ENCODE results near the gene GSTM4. TPM values are rescaled to one million over a fixed set of nuclear protein-coding genes. Genes with fewer than 3 reads are reported as not detected.

The GSTM4 gene
- total and polyA plus RNA-seq, 2 donors (not counting 1 experiment from before 2014, with no cell fraction given): 28.6 to 56.5 TPM

GRCh38 chr1:109609881-109610280, 46.0 kb upstream of the GSTM4 start:
- H3K36me3 ChIP-seq (replicated peaks in 1 of 2; ENCODE audit: control extremely low read depth in 1 of 2, control insufficient read depth in 1 of 2, extremely low read depth in 1 of 2, insufficient read depth in 2 of 2, low read length in 1 of 2): no peaks in the 10 kb centered on the region
- Mint-ChIP-seq H3K4me1 (no peaks in the 10 kb centered on the region), H3K9me3 (ENCODE audit: insufficient read depth) (no peaks in the 10 kb centered on the region), H3K27me3 (peaks cover 3% of the 10 kb centered on the region), H3K4me3 (no peak overlapping the region), H3K27ac (no peak overlapping the region)
- ChIA-PET POLR2A (no interaction called here), CTCF (interaction anchor here (0.7 to 1.0 kb wide), 3 partner anchors 8 to 92 kb away, joined by 3 read pairs; no protein-coding TSS in a partner anchor)
- no peak overlapping the region for H3K27ac ChIP-seq (ENCODE audit: low read length in 2 of 2)
- intact Hi-C loops (cut with micrococcal nuclease): no loop called here
- no peak for DNase-seq
- 100% methylated on average over 3 of the region's 3 CpGs for WGBS (ENCODE audit: insufficient coverage)
- no peak overlapping the region for H2AFZ ChIP-seq (ENCODE audit: insufficient read depth, low read depth, low read length, poor library complexity, severe bottlenecking)
- H4K20me1 ChIP-seq (ENCODE audit: control insufficient read depth, insufficient read depth, low read length, poor library complexity, severe bottlenecking): no peaks in the 10 kb centered on the region
- no peaks in the 10 kb centered on the region for H3K9me3 ChIP-seq (ENCODE audit: control extremely low read depth in 1 of 3, control insufficient read depth in 2 of 3, insufficient read depth in 1 of 3, low read length in 2 of 3)
- TF ChIP-seq EZH2 (IDR thresholded peaks at IDR 0.05; ENCODE audit: borderline replicate concordance, insufficient read depth, low read depth, low read length, poor library complexity, severe bottlenecking) (no peak), CTCF (IDR thresholded peaks at IDR 0.05) (no peak)
- H3K79me2 ChIP-seq (ENCODE audit: control insufficient read depth, insufficient read depth, low read length): no peaks in the 10 kb centered on the region
- no peak overlapping the region for H3K9ac ChIP-seq (ENCODE audit: low read length)
- no peak overlapping the region for H3K4me3 ChIP-seq (ENCODE audit: control extremely low read depth in 1 of 5, extremely low read depth in 1 of 5, insufficient read depth in 1 of 5, low read depth in 2 of 5, low read length in 4 of 5)
- no peaks in the 10 kb centered on the region for H3K4me1 ChIP-seq (ENCODE audit: control insufficient read depth in 2 of 2, insufficient read depth in 2 of 2, low read length in 2 of 2)
- H3K4me2 ChIP-seq (replicated peaks; ENCODE audit: low read depth, low read length, poor library complexity, severe bottlenecking): no peak overlapping the region
- ATAC-seq (ENCODE audit: low read depth): no peak
- peaks cover 0 to 3% (median 0%) of the 10 kb centered on the region in 4 experiments for H3K27me3 ChIP-seq (replicated peaks in 1 of 4; ENCODE audit: control extremely low read depth in 1 of 4, control insufficient read depth in 3 of 4, insufficient read depth in 4 of 4, low read length in 3 of 4)

GRCh38 chr1:109610609-109611307, 45.1 kb upstream of the GSTM4 start:
- H3K79me2 ChIP-seq (ENCODE audit: control insufficient read depth, insufficient read depth, low read length): no peaks in the 10 kb centered on the region
- no peak overlapping the region for H2AFZ ChIP-seq (ENCODE audit: insufficient read depth, low read depth, low read length, poor library complexity, severe bottlenecking)
- no peak for DNase-seq
- H3K27me3 ChIP-seq (replicated peaks in 1 of 4; ENCODE audit: control extremely low read depth in 1 of 4, control insufficient read depth in 3 of 4, insufficient read depth in 4 of 4, low read length in 3 of 4): peaks cover 0 to 3% (median 0%) of the 10 kb centered on the region in 4 experiments
- H3K27me3 Mint-ChIP-seq: peaks cover 3% of the 10 kb centered on the region
- no peak overlapping the region for H3K4me3 Mint-ChIP-seq
- no peak overlapping the region for H3K9ac ChIP-seq (ENCODE audit: low read length)
- no peak overlapping the region for H3K4me3 ChIP-seq (ENCODE audit: control extremely low read depth in 1 of 5, extremely low read depth in 1 of 5, insufficient read depth in 1 of 5, low read depth in 2 of 5, low read length in 4 of 5)
- ChIA-PET CTCF (interaction anchor here (0.8 to 1.0 kb wide), 2 partner anchors 9 to 30 kb away, joined by 3 read pairs; no protein-coding TSS in a partner anchor), POLR2A (no interaction called here)
- H3K4me1 ChIP-seq (ENCODE audit: control insufficient read depth in 2 of 2, insufficient read depth in 2 of 2, low read length in 2 of 2): peaks cover 8% of the 10 kb centered on the region in 2 donors
- H3K27ac ChIP-seq (ENCODE audit: low read length in 2 of 2): no peak overlapping the region
- TF ChIP-seq CTCF (IDR thresholded peaks at IDR 0.05) (no peak), EZH2 (IDR thresholded peaks at IDR 0.05; ENCODE audit: borderline replicate concordance, insufficient read depth, low read depth, low read length, poor library complexity, severe bottlenecking) (no peak)
- no peaks in the 10 kb centered on the region for H3K36me3 ChIP-seq (replicated peaks in 1 of 2; ENCODE audit: control extremely low read depth in 1 of 2, control insufficient read depth in 1 of 2, extremely low read depth in 1 of 2, insufficient read depth in 2 of 2, low read length in 1 of 2)
- no peaks in the 10 kb centered on the region for H3K9me3 ChIP-seq (ENCODE audit: control extremely low read depth in 1 of 3, control insufficient read depth in 2 of 3, insufficient read depth in 1 of 3, low read length in 2 of 3)
- H4K20me1 ChIP-seq (ENCODE audit: control insufficient read depth, insufficient read depth, low read length, poor library complexity, severe bottlenecking): no peaks in the 10 kb centered on the region
- intact Hi-C loops (cut with micrococcal nuclease): no loop called here
- no peaks in the 10 kb centered on the region for H3K9me3 Mint-ChIP-seq (ENCODE audit: insufficient read depth)
- 85% methylated on average over 2 of the region's 3 CpGs for WGBS (ENCODE audit: insufficient coverage)
- ATAC-seq (ENCODE audit: low read depth): no peak
- no peak overlapping the region for H3K4me2 ChIP-seq (replicated peaks; ENCODE audit: low read depth, low read length, poor library complexity, severe bottlenecking)
- H3K27ac Mint-ChIP-seq: no peak overlapping the region
- peaks cover 2% of the 10 kb centered on the region for H3K4me1 Mint-ChIP-seq

Data from B cell (primary cell).